ENCODE measurements around the gene LCN15.
"Not testable (repeated sequence)": the region's sequence is repeated elsewhere in the genome, so short reads cannot be mapped to it uniquely, and the experiment has no call there.

GRCh38 chr9:136755302-136756133 lies 8.8 kb downstream of the LCN15 start:
- not testable (repeated sequence) for TF ChIP-seq EZH2phosphoT487, CTCF (IDR thresholded peaks at IDR 0.05)
